ENCODE data around the gene PLCH1. TPM values are rescaled to one million over a fixed set of nuclear protein-coding genes. Genes with fewer than 3 reads are reported as not detected.

Gene PLCH1
- total RNA-seq, 1 experiment from 2014 or later: 13.4 TPM

- no TSS peak for BruUV-seq (replicated peaks)
- Mint-ChIP-seq H3K4me1 (ENCODE audit: low read depth, unreplicated experiment) (no peaks in the 10 kb centered on the region), H3K36me3 (ENCODE audit: insufficient read depth, unreplicated experiment) (no peaks in the 10 kb centered on the region), H3K9me3 (ENCODE audit: low read depth, unreplicated experiment) (no peaks in the 10 kb centered on the region), H3K27me3 (ENCODE audit: unreplicated experiment) (no peaks in the 10 kb centered on the region), H3K27ac (ENCODE audit: unreplicated experiment) (no peak overlapping the region), H3K4me3 (ENCODE audit: low read depth, unreplicated experiment) (no peak overlapping the region)
- intact Hi-C loops (cut with micrococcal nuclease; ENCODE audit: unreplicated experiment): no loop called here
- DNase-seq: no peak
- CTCF ChIA-PET: no interaction called here
- TF ChIP-seq CTCF (IDR thresholded peaks at IDR 0.05; ENCODE audit: unreplicated experiment): no peak
Measured at GRCh38 chr3:155517903-155518302, 227.0 kb downstream of the PLCH1 start.

GRCh38 chr3:155516439-155516838 lies 228.4 kb downstream of the PLCH1 start:
- no peak overlapping the region for H3K4me3 Mint-ChIP-seq (ENCODE audit: low read depth, unreplicated experiment)
- H3K27ac Mint-ChIP-seq (ENCODE audit: unreplicated experiment): no peak overlapping the region
- no peaks in the 10 kb centered on the region for H3K4me1 Mint-ChIP-seq (ENCODE audit: low read depth, unreplicated experiment)
- TF ChIP-seq CTCF (IDR thresholded peaks at IDR 0.05; ENCODE audit: unreplicated experiment): no peak
- no peaks in the 10 kb centered on the region for H3K27me3 Mint-ChIP-seq (ENCODE audit: unreplicated experiment)
- DNase-seq: no peak
- H3K36me3 Mint-ChIP-seq (ENCODE audit: insufficient read depth, unreplicated experiment): no peaks in the 10 kb centered on the region
- peaks cover 7% of the 10 kb centered on the region for H3K9me3 Mint-ChIP-seq (ENCODE audit: low read depth, unreplicated experiment)
- no TSS peak for BruUV-seq (replicated peaks)
- intact Hi-C loops (cut with micrococcal nuclease; ENCODE audit: unreplicated experiment): no loop called here
- CTCF ChIA-PET: no interaction called here

DNA sequence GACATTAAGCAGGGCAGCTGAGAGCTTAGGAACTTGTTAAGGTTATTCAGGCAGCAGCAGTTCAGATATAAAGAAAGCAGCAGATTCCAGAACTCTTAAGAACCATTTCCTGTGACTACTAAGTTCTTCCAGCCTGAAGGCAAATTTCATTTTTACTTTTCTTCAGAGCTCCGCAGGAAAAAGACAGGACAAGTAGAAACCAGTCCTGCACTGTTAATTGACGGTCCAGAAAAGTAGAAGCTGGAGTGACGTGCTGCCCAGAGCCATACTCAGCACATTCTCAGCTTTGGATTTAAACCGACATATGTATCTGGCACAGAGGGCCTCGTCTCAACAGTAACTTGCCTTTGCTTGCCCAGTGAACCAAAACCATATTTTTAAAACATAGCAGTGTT lies 232.0 kb downstream of the PLCH1 start:
- intact Hi-C loops (cut with micrococcal nuclease; ENCODE audit: unreplicated experiment): no loop called here
- Mint-ChIP-seq H3K36me3 (ENCODE audit: insufficient read depth, unreplicated experiment) (no peaks in the 10 kb centered on the region), H3K4me1 (ENCODE audit: low read depth, unreplicated experiment) (no peaks in the 10 kb centered on the region), H3K9me3 (ENCODE audit: low read depth, unreplicated experiment) (peaks cover 7% of the 10 kb centered on the region), H3K4me3 (ENCODE audit: low read depth, unreplicated experiment) (no peak overlapping the region), H3K27ac (ENCODE audit: unreplicated experiment) (no peak overlapping the region), H3K27me3 (ENCODE audit: unreplicated experiment) (no peaks in the 10 kb centered on the region)
- BruUV-seq (replicated peaks): no TSS peak
- no peak for TF ChIP-seq CTCF (IDR thresholded peaks at IDR 0.05; ENCODE audit: unreplicated experiment)
- CTCF ChIA-PET: interaction anchor here (1.2 kb wide), 1 partner anchor 11 kb away, joined by 3 read pairs; no protein-coding TSS in a partner anchor
- DNase-seq: no peak

GRCh38 chr3:155512175-155512866 lies 232.6 kb downstream of the PLCH1 start:
- Mint-ChIP-seq H3K27me3 (ENCODE audit: unreplicated experiment) (no peaks in the 10 kb centered on the region), H3K4me1 (ENCODE audit: low read depth, unreplicated experiment) (no peaks in the 10 kb centered on the region), H3K9me3 (ENCODE audit: low read depth, unreplicated experiment) (peaks cover 7% of the 10 kb centered on the region), H3K36me3 (ENCODE audit: insufficient read depth, unreplicated experiment) (no peaks in the 10 kb centered on the region), H3K27ac (ENCODE audit: unreplicated experiment) (no peak overlapping the region), H3K4me3 (ENCODE audit: low read depth, unreplicated experiment) (no peak overlapping the region)
- no peak for DNase-seq
- no peak for TF ChIP-seq CTCF (IDR thresholded peaks at IDR 0.05; ENCODE audit: unreplicated experiment)
- CTCF ChIA-PET: interaction anchor here (1.2 kb wide), 1 partner anchor 11 kb away, joined by 3 read pairs; no protein-coding TSS in a partner anchor
- BruUV-seq (replicated peaks): no TSS peak
- intact Hi-C loops (cut with micrococcal nuclease; ENCODE audit: unreplicated experiment): no loop called here

Data from Calu3 (cell line).